Chondrocyte (in vitro differentiated cells): Measurements from ENCODE around the gene HBP1. TPM values are rescaled to one million over a fixed set of nuclear protein-coding genes. Genes with fewer than 3 reads are reported as not detected.

Experiments used
- DNase-seq: peaks from one replicate; pipeline ENCODE4 v3.0.0; 2021; ENCODE audit warnings: mixed read lengths, low spot score
- H3K27ac Mint-ChIP-seq: one replicate; pipeline ENCODE4 v1.8.0; 2021; ENCODE audit warnings: mild to moderate bottlenecking, moderate library complexity, mixed read lengths; ENCODE audit not compliant: unreplicated experiment
- H3K27me3 Mint-ChIP-seq: 2 replicates; pipeline ENCODE4 v1.8.0; 2021; ENCODE audit warnings: low read depth, mixed read lengths
- H3K36me3 Mint-ChIP-seq: 2 replicates; pipeline ENCODE4 v1.8.0; 2021; ENCODE audit warnings: low read depth, mixed read lengths
- H3K4me1 Mint-ChIP-seq: 2 replicates; pipeline ENCODE4 v1.8.0; 2021; ENCODE audit warnings: low read depth, mild to moderate bottlenecking, mixed read lengths
- H3K4me3 Mint-ChIP-seq: one replicate; pipeline ENCODE4 v1.8.0; 2021; ENCODE audit warnings: mild to moderate bottlenecking, moderate library complexity, mixed read lengths; ENCODE audit not compliant: unreplicated experiment
- H3K9me3 Mint-ChIP-seq: 2 replicates; pipeline ENCODE4 v1.8.0; 2021; ENCODE audit warnings: low read depth, mixed read lengths
- CTCF ChIP-seq: fragments of 200-600 bp; sonication (generic); IDR thresholded peaks from 2 replicates; pipeline ENCODE4 v1.5.0; 2021; ENCODE audit warnings: antibody characterized with exemption, mild to moderate bottlenecking, moderate library complexity
- total RNA-seq: library from RNA; stranded (reverse); gene quantifications from 3 replicates; pipeline ENCODE4 v1.2.1, GENCODE V29; 2021

HBP1 gene
- total RNA-seq, 1 donor from 2014 or later = 51.7 TPM

- H3K4me3 Mint-ChIP-seq = no peak overlapping the region
- no peaks in the 10 kb centered on the region for H3K27me3 Mint-ChIP-seq
- H3K4me1 Mint-ChIP-seq = peaks cover 9% of the 10 kb centered on the region
- DNase-seq = no peak
- H3K9me3 Mint-ChIP-seq = no peaks in the 10 kb centered on the region
- H3K27ac Mint-ChIP-seq = no peak overlapping the region
- no peak for TF ChIP-seq CTCF
- H3K36me3 Mint-ChIP-seq = no peaks in the 10 kb centered on the region
These were observed 40.6 kb upstream of the HBP1 start for GRCh38 chr7:107128217-107128616.

- Mint-ChIP-seq H3K4me1 (peaks cover 9% of the 10 kb centered on the region), H3K36me3 (no peaks in the 10 kb centered on the region), H3K27ac (no peak overlapping the region), H3K4me3 (no peak overlapping the region), H3K27me3 (no peaks in the 10 kb centered on the region), H3K9me3 (no peaks in the 10 kb centered on the region)
- no peak for TF ChIP-seq CTCF
- no peak for DNase-seq
These were observed 40.1 kb upstream of the HBP1 start for GRCh38 chr7:107128748-107129147.

- Mint-ChIP-seq H3K4me1 (peaks cover 9% of the 10 kb centered on the region), H3K36me3 (peaks cover 2% of the 10 kb centered on the region), H3K9me3 (peaks cover 10% of the 10 kb centered on the region), H3K4me3 (no peak overlapping the region), H3K27ac (no peak overlapping the region), H3K27me3 (no peaks in the 10 kb centered on the region)
- no peak for DNase-seq
- TF ChIP-seq CTCF = peak; percentile 44
These were observed 38.1 kb upstream of the HBP1 start for GRCh38 chr7:107130487-107131220.

GRCh38 chr7:107133396-107133795, 35.4 kb upstream of the HBP1 start:
- no peak overlapping the region for H3K4me3 Mint-ChIP-seq

More at GRCh38 chr7:107133396-107133795, 35.4 kb upstream of the HBP1 start:
- no peak for TF ChIP-seq CTCF
- Mint-ChIP-seq H3K4me1 (peaks cover 9% of the 10 kb centered on the region), H3K9me3 (peaks cover 16% of the 10 kb centered on the region), H3K27ac (no peak overlapping the region), H3K27me3 (no peaks in the 10 kb centered on the region), H3K36me3 (peaks cover 3% of the 10 kb centered on the region)
- no peak for DNase-seq
